CD8-positive, alpha-beta memory T cell (primary cell): ENCODE measurements around the gene C2CD4D. TPM values are rescaled to one million over a fixed set of nuclear protein-coding genes. Genes with fewer than 3 reads are reported as not detected.

Source experiments
- CTCF ChIA-PET: fragments of 350-600 bp; sonication (Branson Sonifier 250); formaldehyde crosslinking; loops from one replicate; lab custom pipeline; 2021; ENCODE audit warnings: antibody characterized with exemption; lab: Charles Lee
- POLR2A ChIA-PET: fragments of 350-600 bp; sonication (Branson Sonifier 250); formaldehyde crosslinking; loops from one replicate; lab custom pipeline; 2021; ENCODE audit warnings: antibody characterized with exemption; lab: Charles Lee
- DNase-seq, 5 donors: peaks; one replicate each; pipeline versions ENCODE4 v3.0.0 to v3.0.0-alpha.2; 2020 to 2022; ENCODE audit warnings: mixed read lengths in 1 of 5
- H3K27ac ChIP-seq: one replicate; pipeline ENCODE4 v1.7.0; 2013; ENCODE audit warnings: low read depth, mild to moderate bottlenecking, low read length, moderate library complexity
- H3K27me3 ChIP-seq: 2 replicates; pipeline ENCODE4 v1.7.0; 2013; ENCODE audit warnings: low read length, mild to moderate bottlenecking; ENCODE audit not compliant: insufficient read depth, poor library complexity, severe bottlenecking
- H3K36me3 ChIP-seq: 2 replicates; pipeline ENCODE4 v1.7.0; 2013; ENCODE audit warnings: mild to moderate bottlenecking, low read length, moderate library complexity; ENCODE audit not compliant: insufficient read depth
- H3K4me1 ChIP-seq: 2 replicates; pipeline ENCODE4 v1.7.0; 2013; ENCODE audit warnings: mild to moderate bottlenecking, low read length, moderate library complexity; ENCODE audit not compliant: insufficient read depth
- H3K4me3 ChIP-seq: 2 replicates; pipeline ENCODE4 v1.7.0; 2013; ENCODE audit warnings: mild to moderate bottlenecking, low read length
- H3K9me3 ChIP-seq: 2 replicates; pipeline ENCODE4 v1.7.0; 2013; ENCODE audit warnings: mild to moderate bottlenecking, low read length
- H3K27ac Mint-ChIP-seq, 8 donors: one replicate each; pipeline ENCODE4 v1.8.0; 2020 to 2021; ENCODE audit warnings: mixed read lengths in 8 of 8, mild to moderate bottlenecking in 6 of 8, inconsistent platforms in 3 of 8, moderate library complexity in 3 of 8
- H3K27me3 Mint-ChIP-seq, 2 donors: one replicate each; pipeline ENCODE4 v1.8.0; 2020 to 2021; ENCODE audit warnings: mixed read lengths in 2 of 2, mild to moderate bottlenecking in 1 of 2, moderate library complexity in 1 of 2
- H3K36me3 Mint-ChIP-seq, 3 donors: one replicate each; pipeline ENCODE4 v1.8.0; 2020 to 2021; ENCODE audit warnings: mixed read lengths in 3 of 3, inconsistent platforms in 1 of 3, mild to moderate bottlenecking in 1 of 3
- H3K4me1 Mint-ChIP-seq, 3 donors: one replicate each; pipeline ENCODE4 v1.8.0; 2020 to 2021; ENCODE audit warnings: mixed read lengths in 3 of 3, inconsistent platforms in 1 of 3, mild to moderate bottlenecking in 1 of 3
- H3K4me3 Mint-ChIP-seq, 7 donors: one replicate each; pipeline ENCODE4 v1.8.0; 2020 to 2021; ENCODE audit warnings: mixed read lengths in 7 of 7, mild to moderate bottlenecking in 6 of 7, moderate library complexity in 4 of 7, inconsistent platforms in 2 of 7
- H3K9me3 Mint-ChIP-seq, 5 donors: one replicate each; pipeline ENCODE4 v1.8.0; 2020 to 2022; ENCODE audit warnings: mixed read lengths in 5 of 5, mild to moderate bottlenecking in 3 of 5, moderate library complexity in 2 of 5, inconsistent platforms in 1 of 5
- polyA plus RNA-seq: library from polyadenylated mRNA; unstranded; fragments of 300-500 nt; fragmentation: Illumina TruSeq; gene quantifications from one replicate; pipeline ENCODE4 v1.2.3, GENCODE V29; 2021
- total RNA-seq, 2 experiments: library from RNA; stranded (reverse); gene quantifications; one replicate each; pipeline ENCODE4 v1.2.3, GENCODE V29; 2021

Gene C2CD4D
- total and polyA plus RNA-seq, 3 experiments from 2014 or later = 1.9 to 3.7 (median 2.0) TPM

DNA sequence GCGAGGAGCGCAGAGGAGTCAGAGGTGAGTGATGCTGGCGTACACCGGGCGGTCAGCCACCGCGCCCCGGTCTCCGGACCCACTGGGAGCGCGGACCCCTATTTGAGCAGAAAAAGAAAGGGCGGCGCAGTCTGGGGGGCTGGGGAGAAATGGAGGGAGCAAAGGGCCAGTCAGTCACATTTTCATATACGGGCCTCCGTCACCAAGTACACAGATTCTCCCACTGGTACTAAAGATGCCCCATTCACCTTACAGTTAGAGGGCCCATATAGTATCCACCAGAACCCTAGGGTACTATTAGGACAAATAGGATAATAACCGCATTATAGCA is 573 bp downstream of the C2CD4D start:
- Mint-ChIP-seq H3K36me3 (peaks cover 0 to 3% (median 0%) of the 10 kb centered on the region in 3 donors), H3K4me1 (peaks cover 45 to 60% (median 54%) of the 10 kb centered on the region in 3 donors), H3K27me3 (peaks cover 0 to 1% of the 10 kb centered on the region in 2 donors), H3K4me3 (peak overlapping the region; percentile 81 to 96 (median 87)), H3K27ac (peak overlapping the region; percentile 67 to 94 (median 91)), H3K9me3 (no peaks in the 10 kb centered on the region)
- Histone ChIP-seq H3K4me1 (peaks cover 42% of the 10 kb centered on the region), H3K27ac (peak overlapping the region; percentile 67), H3K36me3 (no peaks in the 10 kb centered on the region), H3K27me3 (no peaks in the 10 kb centered on the region), H3K4me3 (peak overlapping the region; percentile 74), H3K9me3 (no peaks in the 10 kb centered on the region)
- POLR2A ChIA-PET = interaction anchor here (0.6 to 1.4 kb wide), 3 partner anchors 79 to 1944 kb away, joined by 3 to 5 read pairs (median 4); no protein-coding TSS in a partner anchor
- no peak for DNase-seq
- CTCF ChIA-PET = interaction anchor here (1.0 kb wide), 1 partner anchor 245 kb away, joined by 4 read pairs; no protein-coding TSS in a partner anchor

- H3K4me3 Mint-ChIP-seq = peak overlapping the region; percentile 82 to 96 (median 87)
- H3K4me3 ChIP-seq = peak overlapping the region; percentile 74
- H3K4me1 ChIP-seq = peaks cover 48% of the 10 kb centered on the region
- H3K36me3 Mint-ChIP-seq = peaks cover 0 to 3% (median 0%) of the 10 kb centered on the region in 3 donors
- H3K27ac Mint-ChIP-seq = peak overlapping the region; percentile 67 to 98 (median 92)
- H3K27me3 Mint-ChIP-seq = peaks cover 0 to 2% of the 10 kb centered on the region in 2 donors
- H3K27ac ChIP-seq = peak overlapping the region; percentile 67
- no peaks in the 10 kb centered on the region for H3K27me3 ChIP-seq
- no peaks in the 10 kb centered on the region for H3K9me3 ChIP-seq
- DNase-seq = peak in 3 of 5 donors; percentile 38 to 60 (median 43)
- H3K9me3 Mint-ChIP-seq = no peaks in the 10 kb centered on the region
- H3K4me1 Mint-ChIP-seq = peaks cover 51 to 66% (median 60%) of the 10 kb centered on the region in 3 donors
- no peaks in the 10 kb centered on the region for H3K36me3 ChIP-seq
- POLR2A ChIA-PET = interaction anchor here (0.5 to 0.9 kb wide), 4 partner anchors 47 to 1945 kb away, joined by 3 to 4 read pairs (median 4); no protein-coding TSS in a partner anchor
- CTCF ChIA-PET = interaction anchor here (2.4 kb wide), 1 partner anchor 23 kb away, joined by 10 read pairs; no protein-coding TSS in a partner anchor
Observed at GRCh38 chr1:151838222-151839081, 1.2 kb downstream of the C2CD4D start.

- H3K36me3 Mint-ChIP-seq = peaks cover 0 to 3% (median 0%) of the 10 kb centered on the region in 3 donors
- POLR2A ChIA-PET = interaction anchor here (0.8 to 0.9 kb wide), 2 partner anchors 47 to 178 kb away, joined by 3 to 4 read pairs; no protein-coding TSS in a partner anchor
- H3K4me1 Mint-ChIP-seq = peaks cover 56 to 72% (median 66%) of the 10 kb centered on the region in 3 donors
- CTCF ChIA-PET = interaction anchor here (2.3 to 2.4 kb wide), 2 partner anchors 23 to 244 kb away, joined by 10 to 16 read pairs; no protein-coding TSS in a partner anchor
- Histone ChIP-seq H3K27me3 (no peaks in the 10 kb centered on the region), H3K27ac (no peak overlapping the region), H3K9me3 (no peaks in the 10 kb centered on the region), H3K4me1 (peaks cover 51% of the 10 kb centered on the region), H3K4me3 (peak overlapping the region; percentile 23), H3K36me3 (no peaks in the 10 kb centered on the region)
- peak in 3 of 5 donors; percentile 37 to 57 (median 40) for DNase-seq
- H3K4me3 Mint-ChIP-seq = peak overlapping the region; percentile 80 to 95 (median 93)
- H3K27me3 Mint-ChIP-seq = peaks cover 0 to 2% of the 10 kb centered on the region in 2 donors
- no peaks in the 10 kb centered on the region for H3K9me3 Mint-ChIP-seq
- peak overlapping the region; percentile 87 to 99 (median 96) for H3K27ac Mint-ChIP-seq
Observed at GRCh38 chr1:151837884-151838221, 1.8 kb downstream of the C2CD4D start.

- Mint-ChIP-seq H3K27ac (peak overlapping the region; percentile 87 to 99 (median 96)), H3K36me3 (peaks cover 0 to 3% (median 0%) of the 10 kb centered on the region in 3 donors), H3K9me3 (no peaks in the 10 kb centered on the region), H3K27me3 (peaks cover 0 to 2% of the 10 kb centered on the region in 2 donors), H3K4me1 (peaks cover 63 to 78% (median 72%) of the 10 kb centered on the region in 3 donors), H3K4me3 (peak overlapping the region; percentile 80 to 95 (median 93))
- ChIA-PET CTCF (interaction anchor here (0.7 to 2.4 kb wide), 21 partner anchors 9 to 387 kb away, joined by 3 to 16 read pairs (median 4); no protein-coding TSS in a partner anchor), POLR2A (interaction anchor here (0.9 kb wide), 1 partner anchor 46 kb away, joined by 3 read pairs; no protein-coding TSS in a partner anchor)
- no peak overlapping the region for H3K27ac ChIP-seq
- H3K27me3 ChIP-seq = no peaks in the 10 kb centered on the region
- peak in 2 of 5 donors; percentile 43 to 48 for DNase-seq
- no peaks in the 10 kb centered on the region for H3K9me3 ChIP-seq
- H3K36me3 ChIP-seq = no peaks in the 10 kb centered on the region
- peaks cover 51% of the 10 kb centered on the region for H3K4me1 ChIP-seq
- H3K4me3 ChIP-seq = peak overlapping the region; percentile 23
Observed at GRCh38 chr1:151837197-151837596, 2.4 kb downstream of the C2CD4D start.

DNA sequence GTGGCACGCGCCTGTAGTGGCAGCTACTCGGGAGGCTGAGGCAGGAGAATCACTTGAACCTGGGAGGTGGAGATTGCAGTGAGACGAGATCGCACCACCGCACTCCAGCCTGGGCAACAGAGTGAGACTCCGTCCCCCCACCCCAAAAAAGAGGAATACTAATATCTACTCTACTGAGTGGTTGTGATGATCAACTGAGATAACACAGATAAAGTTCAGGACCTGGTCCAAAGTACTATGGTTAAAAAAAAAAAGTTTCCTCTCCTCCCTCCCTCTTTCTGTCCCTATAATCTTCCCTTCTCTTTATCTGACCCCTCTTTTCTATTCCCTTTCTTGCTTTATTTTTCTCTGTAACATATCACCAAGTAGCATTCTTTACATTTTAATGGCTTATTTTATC is 4.0 kb downstream of the C2CD4D start:
- H3K4me1 Mint-ChIP-seq = peaks cover 68 to 84% (median 76%) of the 10 kb centered on the region in 3 donors
- no peaks in the 10 kb centered on the region for H3K36me3 Mint-ChIP-seq
- H3K27me3 Mint-ChIP-seq = peaks cover 0 to 2% of the 10 kb centered on the region in 2 donors
- Histone ChIP-seq H3K4me3 (no peak overlapping the region), H3K36me3 (no peaks in the 10 kb centered on the region), H3K27me3 (no peaks in the 10 kb centered on the region), H3K4me1 (peaks cover 56% of the 10 kb centered on the region), H3K27ac (no peak overlapping the region), H3K9me3 (no peaks in the 10 kb centered on the region)
- POLR2A ChIA-PET = no interaction called here
- no peak for DNase-seq
- CTCF ChIA-PET = interaction anchor here (0.9 to 2.4 kb wide), 22 partner anchors 7 to 385 kb away, joined by 3 to 16 read pairs (median 4); partner anchors contain the start of gene TDRKH
- H3K4me3 Mint-ChIP-seq = no peak overlapping the region
- H3K9me3 Mint-ChIP-seq = no peaks in the 10 kb centered on the region
- peak overlapping the region in 5 of 8 donors; percentile 72 to 98 (median 85) for H3K27ac Mint-ChIP-seq

GRCh38 chr1:151834239-151834638 is 5.4 kb downstream of the C2CD4D start:
- H3K36me3 ChIP-seq = no peaks in the 10 kb centered on the region
- H3K4me1 Mint-ChIP-seq = peaks cover 69 to 84% (median 76%) of the 10 kb centered on the region in 3 donors
- no peaks in the 10 kb centered on the region for H3K9me3 Mint-ChIP-seq
- peak overlapping the region in 7 of 8 donors; percentile 70 to 99 (median 89) for H3K27ac Mint-ChIP-seq
- ChIA-PET POLR2A (interaction anchor here (0.6 kb wide), 1 partner anchor 42 kb away, joined by 3 read pairs; no protein-coding TSS in a partner anchor), CTCF (interaction anchor here (1.0 to 1.2 kb wide), 2 partner anchors 99 to 240 kb away, joined by 3 read pairs; no protein-coding TSS in a partner anchor)
- no peaks in the 10 kb centered on the region for H3K36me3 Mint-ChIP-seq
- no peaks in the 10 kb centered on the region for H3K27me3 ChIP-seq
- DNase-seq = no peak
- peaks cover 0 to 2% of the 10 kb centered on the region in 2 donors for H3K27me3 Mint-ChIP-seq
- H3K4me1 ChIP-seq = peaks cover 58% of the 10 kb centered on the region
- no peak overlapping the region for H3K4me3 ChIP-seq
- H3K27ac ChIP-seq = no peak overlapping the region
- no peaks in the 10 kb centered on the region for H3K9me3 ChIP-seq
- peak overlapping the region in 1 of 7 donors; percentile 64 for H3K4me3 Mint-ChIP-seq

DNA sequence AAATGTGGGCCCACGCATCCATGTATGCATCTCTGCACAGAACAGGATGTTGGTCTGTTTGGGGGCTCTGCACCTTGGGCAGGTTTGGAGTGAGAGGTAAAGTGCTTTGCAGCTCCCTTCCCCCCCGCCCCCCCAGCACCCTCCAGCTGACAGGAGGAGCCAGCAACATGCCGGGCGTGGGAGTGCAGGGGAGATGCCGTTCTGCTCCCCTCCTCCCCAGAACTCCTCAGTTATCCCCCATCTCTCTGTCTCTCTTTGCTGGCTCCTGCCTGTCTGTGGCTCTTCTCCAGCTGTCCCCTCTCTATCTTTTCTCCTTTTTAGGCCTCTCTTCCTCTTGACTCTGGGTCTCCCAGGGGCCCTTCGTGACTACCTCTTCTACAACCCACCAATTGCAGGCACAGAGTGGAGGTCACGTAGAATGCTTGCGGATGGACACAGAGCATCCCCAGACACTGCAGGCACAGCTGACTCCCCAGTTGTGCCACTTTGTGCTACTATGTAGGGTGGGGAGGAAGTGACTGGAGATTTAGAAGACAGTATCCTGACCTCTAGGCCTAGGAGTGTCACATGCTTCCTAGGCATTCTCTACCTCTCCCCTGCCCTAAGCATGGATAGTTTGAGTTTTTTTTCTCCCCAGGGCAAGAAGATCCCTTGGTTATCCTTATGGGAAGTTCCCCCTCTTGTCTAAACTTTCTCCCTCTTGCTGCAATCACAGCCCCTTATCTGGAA is 6.3 kb downstream of the C2CD4D start:
- peaks cover 0 to 2% of the 10 kb centered on the region in 2 donors for H3K27me3 Mint-ChIP-seq
- no peaks in the 10 kb centered on the region for H3K36me3 ChIP-seq
- POLR2A ChIA-PET = no interaction called here
- no peak overlapping the region for H3K4me3 ChIP-seq
- no peak overlapping the region for H3K27ac ChIP-seq
- peaks cover 59% of the 10 kb centered on the region for H3K4me1 ChIP-seq
- peak overlapping the region; percentile 34 to 99 (median 90) for H3K27ac Mint-ChIP-seq
- no peak for DNase-seq
- H3K9me3 Mint-ChIP-seq = no peaks in the 10 kb centered on the region
- no peaks in the 10 kb centered on the region for H3K9me3 ChIP-seq
- peak overlapping the region in 6 of 7 donors; percentile 37 to 80 (median 63) for H3K4me3 Mint-ChIP-seq
- peaks cover 75 to 88% (median 80%) of the 10 kb centered on the region in 3 donors for H3K4me1 Mint-ChIP-seq
- no peaks in the 10 kb centered on the region for H3K27me3 ChIP-seq
- CTCF ChIA-PET = interaction anchor here (0.7 to 0.8 kb wide), 2 partner anchors 25 to 168 kb away, joined by 3 read pairs; no protein-coding TSS in a partner anchor
- H3K36me3 Mint-ChIP-seq = no peaks in the 10 kb centered on the region
